ENCODE measurements around the gene BORCS5.

GRCh38 chr12:12449533-12450025 is 92.7 kb downstream of the BORCS5 start:
- TF ChIP-seq CTCF (IDR thresholded peaks at IDR 0.05) (no peak), POLR2A (IDR thresholded peaks at IDR 0.05) (no peak)
